ENCODE data around the gene EXOC6B.

DNA sequence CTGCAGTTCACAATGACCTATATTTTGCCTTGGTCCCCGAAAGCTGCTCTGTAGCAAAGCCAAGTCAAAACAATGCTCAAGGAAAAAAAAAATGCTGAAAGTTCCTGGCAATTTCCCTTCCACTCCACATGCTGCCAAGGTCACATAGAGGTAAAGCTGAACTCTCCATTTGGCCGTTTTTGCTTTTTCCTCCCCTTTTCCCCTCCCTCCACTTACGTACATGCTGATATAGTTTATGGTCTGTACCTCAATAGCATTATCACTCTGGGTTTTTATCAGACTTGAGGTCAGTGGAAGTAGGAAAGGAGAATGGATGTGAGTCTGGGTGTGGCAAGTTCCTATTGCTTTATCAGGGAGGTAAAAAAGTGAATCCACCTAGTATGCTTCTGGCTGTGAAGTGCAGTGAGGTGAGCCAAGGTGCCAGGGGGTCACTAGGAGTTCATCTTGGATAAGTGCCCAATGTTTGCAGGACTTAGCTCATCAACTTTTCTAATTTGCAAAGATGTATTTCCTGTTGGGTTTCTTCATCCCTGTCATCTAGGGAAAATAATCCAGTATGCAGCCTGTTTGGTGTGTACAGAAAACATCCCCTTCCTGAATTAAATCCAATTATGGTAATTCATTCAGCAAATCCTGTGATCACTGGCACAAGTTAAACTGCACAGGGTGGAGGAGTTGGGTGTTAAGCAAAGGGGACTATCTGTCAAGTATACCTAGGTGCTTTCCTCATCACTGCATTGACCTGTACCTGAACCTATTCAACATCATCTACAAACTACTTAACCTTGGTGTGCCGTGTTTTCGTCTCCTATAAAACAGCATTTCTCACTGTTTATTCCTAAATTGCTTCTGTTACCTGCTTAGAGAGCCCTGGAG is 553.8 kb downstream of the EXOC6B start:
- TF ChIP-seq, protein P1, sequence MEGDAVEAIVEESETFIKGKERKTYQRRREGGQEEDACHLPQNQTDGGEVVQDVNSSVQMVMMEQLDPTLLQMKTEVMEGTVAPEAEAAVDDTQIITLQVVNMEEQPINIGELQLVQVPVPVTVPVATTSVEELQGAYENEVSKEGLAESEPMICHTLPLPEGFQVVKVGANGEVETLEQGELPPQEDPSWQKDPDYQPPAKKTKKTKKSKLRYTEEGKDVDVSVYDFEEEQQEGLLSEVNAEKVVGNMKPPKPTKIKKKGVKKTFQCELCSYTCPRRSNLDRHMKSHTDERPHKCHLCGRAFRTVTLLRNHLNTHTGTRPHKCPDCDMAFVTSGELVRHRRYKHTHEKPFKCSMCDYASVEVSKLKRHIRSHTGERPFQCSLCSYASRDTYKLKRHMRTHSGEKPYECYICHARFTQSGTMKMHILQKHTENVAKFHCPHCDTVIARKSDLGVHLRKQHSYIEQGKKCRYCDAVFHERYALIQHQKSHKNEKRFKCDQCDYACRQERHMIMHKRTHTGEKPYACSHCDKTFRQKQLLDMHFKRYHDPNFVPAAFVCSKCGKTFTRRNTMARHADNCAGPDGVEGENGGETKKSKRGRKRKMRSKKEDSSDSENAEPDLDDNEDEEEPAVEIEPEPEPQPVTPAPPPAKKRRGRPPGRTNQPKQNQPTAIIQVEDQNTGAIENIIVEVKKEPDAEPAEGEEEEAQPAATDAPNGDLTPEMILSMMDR (IDR thresholded peaks at IDR 0.05) = no peak
- TF ChIP-seq ZFX (IDR thresholded peaks at IDR 0.05; ENCODE audit: borderline replicate concordance) = no peak
